Neutrophil (primary cell): Measurements from ENCODE around the gene TGIF1.
"Not testable (repeated sequence)": the region's sequence is repeated elsewhere in the genome, so short reads cannot be mapped to it uniquely, and the experiment has no call there.

Source experiments
- H3K27ac ChIP-seq: fragments of 200-600 bp; sonication (generic); 2 replicates; pipeline ENCODE4 v1.5.1; 2016; ENCODE audit warnings: mild to moderate bottlenecking, moderate library complexity
- H3K27me3 ChIP-seq: fragments of 200-600 bp; sonication (generic); 2 replicates; pipeline ENCODE4 v1.6.0; 2016; ENCODE audit warnings: mild to moderate bottlenecking
- H3K36me3 ChIP-seq: fragments of 200-600 bp; sonication (generic); 2 replicates; pipeline ENCODE4 v1.5.1; 2017
- H3K4me1 ChIP-seq, 2 experiments: fragments of 200-600 bp in 1 of 2; sonication (generic) in 1 of 2; 1 replicate in 1 of 2; 2 replicates in 1 of 2; pipeline versions ENCODE4 v1.5.1 to v1.6.1; 2013 to 2016; ENCODE audit warnings: low read depth in 1 of 2, low read length in 1 of 2, mild to moderate bottlenecking in 1 of 2, moderate library complexity in 1 of 2; ENCODE audit not compliant: control insufficient read depth in 1 of 2, insufficient read depth in 1 of 2
- H3K4me3 ChIP-seq, 2 experiments: fragments of 200-600 bp in 1 of 2; sonication (generic) in 1 of 2; 1 replicate in 1 of 2; 2 replicates in 1 of 2; pipeline ENCODE4 v1.5.1; 2013 to 2016; ENCODE audit warnings: low read depth in 1 of 2, low read length in 1 of 2, mild to moderate bottlenecking in 1 of 2, moderate library complexity in 1 of 2
- H3K9me3 ChIP-seq: fragments of 200-600 bp; sonication (generic); 2 replicates; pipeline ENCODE4 v1.5.1; 2016
- TF ChIP-seq, protein P1 (sequence below): fragments of 200-600 bp; sonication (generic); IDR thresholded peaks from 2 replicates; pipeline ENCODE4 v1.5.1; 2016; ENCODE audit warnings: antibody characterized with exemption

The TGIF1 gene

DNA sequence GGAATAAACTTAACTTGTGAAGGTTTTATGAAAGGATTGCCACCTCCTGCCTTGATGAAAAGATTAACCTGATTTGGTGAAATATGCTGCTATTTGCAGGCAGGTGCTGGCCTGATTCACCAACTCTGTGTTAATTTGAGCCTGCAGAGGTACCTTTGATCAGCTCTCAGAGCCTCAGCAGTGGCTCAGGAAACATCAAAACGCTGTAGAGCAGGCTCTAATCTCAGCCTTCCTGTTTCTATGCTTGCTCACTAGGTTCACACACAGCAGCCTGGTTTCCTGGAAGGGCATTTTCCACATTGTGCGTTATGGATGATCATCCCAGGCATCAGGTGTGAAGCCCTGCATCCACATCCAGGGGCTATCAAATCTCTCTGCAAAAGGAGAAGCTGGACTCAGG is 16.9 kb downstream of the TGIF1 start:
- H3K9me3 ChIP-seq: no peaks in the 10 kb centered on the region

DNA sequence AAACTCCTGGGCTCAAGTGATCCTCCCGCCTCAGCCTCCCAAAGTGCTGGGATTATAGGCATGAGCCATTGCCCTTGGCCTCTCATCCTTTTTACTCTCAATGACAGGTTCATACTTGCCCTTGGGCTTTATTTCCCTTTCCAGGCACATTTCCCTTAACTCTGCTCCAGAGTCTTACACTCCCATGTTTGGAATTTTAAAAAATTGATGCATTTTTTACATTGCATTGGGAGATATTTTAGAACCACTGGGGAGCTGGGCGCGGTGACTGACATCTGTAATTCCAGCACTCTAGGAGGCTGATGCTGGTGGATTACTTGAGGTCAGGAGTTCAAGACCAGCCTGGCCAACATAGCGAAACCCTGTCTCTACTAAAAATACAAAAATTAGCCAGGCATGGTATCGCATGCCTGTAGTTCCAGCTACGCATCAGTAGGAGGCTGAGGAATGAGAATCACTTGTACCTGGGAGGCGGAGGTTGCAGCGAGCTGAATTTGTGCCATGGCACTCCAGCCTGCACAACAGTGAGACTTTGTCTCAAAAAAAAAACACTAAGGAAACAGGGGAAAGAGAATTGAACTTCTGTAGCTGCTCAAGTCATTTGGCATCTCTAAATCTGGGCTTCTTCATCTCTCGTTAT is 18.2 kb downstream of the TGIF1 start:
- Histone ChIP-seq H3K4me3 (no peak overlapping the region), H3K9me3 (no peaks in the 10 kb centered on the region), H3K27me3 (no peaks in the 10 kb centered on the region), H3K27ac (no peak overlapping the region), H3K36me3 (no peaks in the 10 kb centered on the region), H3K4me1 (peaks cover 4 to 9% of the 10 kb centered on the region in 2 experiments)
- TF ChIP-seq, protein P1, sequence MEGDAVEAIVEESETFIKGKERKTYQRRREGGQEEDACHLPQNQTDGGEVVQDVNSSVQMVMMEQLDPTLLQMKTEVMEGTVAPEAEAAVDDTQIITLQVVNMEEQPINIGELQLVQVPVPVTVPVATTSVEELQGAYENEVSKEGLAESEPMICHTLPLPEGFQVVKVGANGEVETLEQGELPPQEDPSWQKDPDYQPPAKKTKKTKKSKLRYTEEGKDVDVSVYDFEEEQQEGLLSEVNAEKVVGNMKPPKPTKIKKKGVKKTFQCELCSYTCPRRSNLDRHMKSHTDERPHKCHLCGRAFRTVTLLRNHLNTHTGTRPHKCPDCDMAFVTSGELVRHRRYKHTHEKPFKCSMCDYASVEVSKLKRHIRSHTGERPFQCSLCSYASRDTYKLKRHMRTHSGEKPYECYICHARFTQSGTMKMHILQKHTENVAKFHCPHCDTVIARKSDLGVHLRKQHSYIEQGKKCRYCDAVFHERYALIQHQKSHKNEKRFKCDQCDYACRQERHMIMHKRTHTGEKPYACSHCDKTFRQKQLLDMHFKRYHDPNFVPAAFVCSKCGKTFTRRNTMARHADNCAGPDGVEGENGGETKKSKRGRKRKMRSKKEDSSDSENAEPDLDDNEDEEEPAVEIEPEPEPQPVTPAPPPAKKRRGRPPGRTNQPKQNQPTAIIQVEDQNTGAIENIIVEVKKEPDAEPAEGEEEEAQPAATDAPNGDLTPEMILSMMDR: no peak

More for the DNA sequence above, 16.9 kb downstream of the TGIF1 start:
- H3K27me3 ChIP-seq: no peaks in the 10 kb centered on the region
- H3K27ac ChIP-seq: no peak overlapping the region
- peaks cover 4 to 9% of the 10 kb centered on the region in 2 experiments for H3K4me1 ChIP-seq
- TF ChIP-seq, protein P1: no peak
- H3K36me3 ChIP-seq: no peaks in the 10 kb centered on the region
- no peak overlapping the region for H3K4me3 ChIP-seq

DNA sequence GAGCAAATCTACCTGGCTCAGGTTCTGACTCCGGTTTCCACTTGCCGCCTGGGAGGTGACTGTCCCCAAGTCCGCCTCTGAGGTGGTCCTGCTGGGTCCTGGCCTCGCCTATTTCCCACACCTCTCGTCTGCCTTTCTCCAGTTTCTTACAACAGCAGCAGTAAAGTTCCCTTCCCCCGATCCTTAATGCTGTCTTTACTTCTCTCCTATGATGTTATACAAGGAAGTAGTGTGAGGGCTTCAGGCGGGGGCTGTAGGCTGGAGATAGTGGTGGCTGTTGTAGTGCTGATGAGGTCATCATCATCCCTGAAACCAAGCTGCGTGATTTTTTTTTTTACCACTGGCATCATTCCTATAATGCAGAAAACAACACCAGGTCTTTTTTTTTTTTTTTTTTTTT is 18.9 kb downstream of the TGIF1 start:
- no peak overlapping the region for H3K4me3 ChIP-seq
- peaks cover 4 to 9% of the 10 kb centered on the region in 2 experiments for H3K4me1 ChIP-seq
- H3K27ac ChIP-seq: no peak overlapping the region
- no peaks in the 10 kb centered on the region for H3K9me3 ChIP-seq
- TF ChIP-seq, protein P1: no peak
- no peaks in the 10 kb centered on the region for H3K27me3 ChIP-seq
- no peaks in the 10 kb centered on the region for H3K36me3 ChIP-seq

DNA sequence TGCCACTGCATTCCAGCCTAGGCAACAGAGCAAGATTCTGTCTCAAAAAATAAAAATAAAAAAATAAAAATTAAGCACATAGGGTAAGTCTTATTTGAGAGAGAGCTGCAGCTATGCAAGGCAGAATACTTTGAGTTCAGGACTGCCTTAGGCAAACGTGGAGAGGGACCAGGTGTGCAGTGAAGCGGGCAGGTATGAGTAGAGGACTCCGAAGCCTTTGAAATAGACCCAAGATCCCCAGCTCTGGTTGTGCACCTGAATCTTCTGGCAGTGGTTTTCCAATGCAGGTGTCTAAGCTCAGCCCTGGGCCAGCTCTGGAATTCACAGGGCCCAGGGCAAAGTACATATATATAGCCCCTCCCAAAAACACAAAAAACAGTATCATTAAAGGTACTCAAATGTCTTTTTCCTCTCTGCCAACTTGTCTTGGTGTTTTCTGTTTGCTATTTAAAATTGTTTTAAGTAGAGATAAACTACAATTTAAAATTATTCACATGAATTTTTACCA is 21.2 kb downstream of the TGIF1 start:
- no peak overlapping the region for H3K27ac ChIP-seq
- TF ChIP-seq, protein P1: no peak
- no peak overlapping the region for H3K4me3 ChIP-seq

DNA sequence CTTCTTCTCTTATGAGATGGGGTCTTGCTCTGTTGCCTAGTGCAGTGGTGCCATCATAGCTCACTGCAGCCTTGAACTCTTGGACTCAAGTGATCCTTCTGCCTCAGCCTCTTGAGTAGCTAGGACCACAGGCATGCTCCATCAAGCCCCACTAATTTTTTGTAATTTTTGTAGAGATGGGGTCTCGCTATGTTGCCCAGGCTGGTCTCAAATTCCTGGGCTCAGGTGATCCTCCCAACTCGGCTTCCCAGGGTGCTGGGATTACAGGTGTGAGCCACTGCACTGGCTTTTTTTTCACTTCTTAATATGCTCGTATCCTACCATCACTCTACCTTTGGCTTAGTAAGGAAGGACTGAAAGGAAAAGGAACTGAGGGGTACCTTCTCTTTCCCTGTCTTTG is 22.1 kb downstream of the TGIF1 start:
- not testable (repeated sequence) for H3K9me3 ChIP-seq, H3K27me3 ChIP-seq, H3K27ac ChIP-seq, H3K4me3 ChIP-seq, H3K36me3 ChIP-seq, H3K4me1 ChIP-seq

More for the DNA sequence above, 21.2 kb downstream of the TGIF1 start:
- Histone ChIP-seq H3K9me3 (no peaks in the 10 kb centered on the region), H3K36me3 (no peaks in the 10 kb centered on the region), H3K4me1 (peaks cover 0 to 4% of the 10 kb centered on the region in 2 experiments), H3K27me3 (no peaks in the 10 kb centered on the region)

DNA sequence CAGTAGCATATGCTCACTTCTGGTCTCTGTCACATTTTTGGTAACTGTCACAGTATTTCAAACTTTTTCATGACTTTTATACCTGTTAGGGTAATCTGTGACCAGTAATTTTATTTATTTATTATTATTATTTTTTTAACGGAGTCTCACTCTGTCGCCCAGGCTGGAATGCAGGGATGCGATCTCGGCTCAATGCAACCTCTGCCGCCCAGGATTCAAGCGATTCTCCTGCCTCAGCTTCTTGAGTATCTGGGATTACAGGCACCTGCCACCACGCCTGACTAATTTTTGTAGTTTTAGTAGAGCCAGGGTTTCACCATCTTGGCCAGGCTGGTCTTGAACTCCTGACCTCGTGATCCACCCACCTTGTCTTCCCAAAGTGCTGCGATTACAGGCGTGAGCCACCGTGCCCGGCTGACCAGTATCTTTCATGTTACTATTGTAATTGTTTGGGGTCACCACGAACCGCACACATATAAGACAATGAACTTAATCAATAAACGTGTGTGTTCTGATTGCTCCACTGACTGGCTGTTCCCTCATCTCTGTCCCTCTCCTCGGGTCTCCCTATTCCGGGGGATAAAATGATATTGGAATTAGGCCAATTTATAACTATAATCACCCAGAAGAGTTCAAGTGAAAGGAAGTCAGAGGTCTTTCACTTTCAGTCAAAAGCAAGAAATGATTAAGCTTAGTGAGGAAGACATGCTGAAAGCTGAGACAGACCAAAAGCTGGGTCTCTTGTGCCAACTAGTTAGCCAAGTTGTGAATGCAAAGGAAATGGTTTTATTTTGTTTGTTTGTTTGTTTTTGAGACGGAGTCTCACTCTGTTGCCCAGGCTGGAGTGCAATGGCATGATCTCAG is 22.9 kb downstream of the TGIF1 start:
- no peak overlapping the region for H3K4me3 ChIP-seq
- H3K27me3 ChIP-seq: no peaks in the 10 kb centered on the region
- no peaks in the 10 kb centered on the region for H3K9me3 ChIP-seq
- no peaks in the 10 kb centered on the region for H3K4me1 ChIP-seq
- no peaks in the 10 kb centered on the region for H3K36me3 ChIP-seq
- no peak overlapping the region for H3K27ac ChIP-seq
- TF ChIP-seq, protein P1: no peak
